Breast epithelium (tissue), 3 donors: ENCODE measurements around the gene ADCY5.

ENCODE experiments used
- CTCF ChIP-seq, 3 donors: fragments of 450-650 bp; IDR thresholded peaks; one replicate each; pipeline ENCODE4 v1.5.1; 2016 to 2017; ENCODE audit warnings: antibody characterized with exemption in 3 of 3, mild to moderate bottlenecking in 3 of 3, moderate library complexity in 3 of 3
- POLR2A ChIP-seq: fragments of 450-650 bp; IDR thresholded peaks from one replicate; pipeline ENCODE4 v1.6.1; 2016; ENCODE audit warnings: antibody characterized with exemption, mild to moderate bottlenecking, moderate library complexity

- TF ChIP-seq CTCF (IDR thresholded peaks at IDR 0.05) (no peak), POLR2A (no peak)
Measured at GRCh38 chr3:123467046-123467445, 18.2 kb upstream of the ADCY5 start.
